HCT116 (cell line): ENCODE data around the gene TNIK. TPM values are rescaled to one million over a fixed set of nuclear protein-coding genes. Genes with fewer than 3 reads are reported as not detected.

Experiments used
- ATAC-seq: fragments of 200-7000 bp; cut with Tn5 transposase; 2 replicates; pipeline ENCODE4 v1.9.1; 2020; ENCODE audit warnings: mild to moderate bottlenecking, moderate library complexity
- BruUV-seq: library from RNA; stranded (reverse); fragments of 400-500 nt; replicated peaks from 2 replicates; lab custom pipeline; 2021; lab: Mats Ljungman, UMichigan
- CTCF ChIA-PET: fragments of 300-600 bp; sonication (Branson Sonifier 250); formaldehyde crosslinking; loops from one replicate; lab custom pipeline; 2021; ENCODE audit warnings: antibody characterized with exemption; lab: Charles Lee
- POLR2A ChIA-PET: fragments of 300-600, 350-600 bp; sonication (Branson Sonifier 250); formaldehyde crosslinking; loops from one replicate; lab custom pipeline; 2021; ENCODE audit warnings: antibody characterized with exemption; lab: Charles Lee
- RAD21 ChIA-PET, 2 experiments: fragments of 300-600 bp; sonication (Branson Sonifier 250); formaldehyde crosslinking; loops; one replicate each; lab custom pipeline; 2023; ENCODE audit warnings: low total read pairs in 2 of 2; ENCODE audit not compliant: uncharacterized antibody in 2 of 2, unreplicated experiment in 2 of 2, low non-redundant PET in 1 of 2; lab: Charles Lee
- DNase-seq: peaks from one replicate; pipeline ENCODE4 v3.0.0-alpha.2; 2010; ENCODE audit warnings: low read depth, low spot score
- H2AFZ ChIP-seq: fragments of 200-600 bp; shearing (Covaris generic), sonication (generic); 2 replicates; pipeline ENCODE4 v1.6.1; 2017; ENCODE audit warnings: low read depth, mixed run types, mixed read lengths, antibody characterized with exemption, low read length; ENCODE audit not compliant: poor library complexity, severe bottlenecking
- H3K27ac ChIP-seq: 2 replicates; pipeline ENCODE4 v1.5.1; 2012; ENCODE audit warnings: low read depth, low read length
- H3K27me3 ChIP-seq: fragments of 200-600 bp; sonication (generic); 2 replicates; pipeline ENCODE4 v1.6.1; 2016; ENCODE audit warnings: mixed run types, low read length, mixed read lengths; ENCODE audit not compliant: insufficient read depth
- H3K36me3 ChIP-seq, 2 experiments: fragments of 200-500 bp in 1 of 2; fragments of 200-600 bp in 1 of 2; sonication (Bioruptor generic) in 1 of 2; sonication (generic) in 1 of 2; 2 replicates each; pipeline versions ENCODE4 v1.5.1 to v1.6.1; 2014 to 2016; ENCODE audit warnings: low read length in 2 of 2, inconsistent platforms in 1 of 2, mixed read lengths in 1 of 2, mixed run types in 1 of 2; ENCODE audit not compliant: insufficient read depth in 2 of 2, control insufficient read depth in 1 of 2
- H3K4me1 ChIP-seq, 2 experiments: fragments of 200-600 bp in 1 of 2; sonication (generic) in 1 of 2; 2 replicates each; pipeline versions ENCODE4 v1.5.1 to v1.6.1; 2012 to 2017; ENCODE audit warnings: low read length in 2 of 2, inconsistent platforms in 1 of 2, mild to moderate bottlenecking in 1 of 2, mixed read lengths in 1 of 2, mixed run types in 1 of 2, moderate library complexity in 1 of 2; ENCODE audit not compliant: insufficient read depth in 2 of 2, control insufficient read depth in 1 of 2
- H3K4me2 ChIP-seq: fragments of 200-600 bp; sonication (generic); 2 replicates; pipeline ENCODE4 v1.6.1; 2017; ENCODE audit warnings: mixed run types, low read length, mixed read lengths
- H3K4me3 ChIP-seq, 2 experiments: fragments of 200-600 bp in 1 of 2; sonication (generic) in 1 of 2; replicated peaks in 1 of 2; 2 replicates each; pipeline ENCODE4 v1.5.1; 2011 to 2016; ENCODE audit warnings: low read length in 2 of 2, control low read depth in 1 of 2, low read depth in 1 of 2, mild to moderate bottlenecking in 1 of 2, mixed read lengths in 1 of 2, mixed run types in 1 of 2
- H3K79me2 ChIP-seq: fragments of 200-600 bp; sonication (generic); 2 replicates; pipeline ENCODE4 v1.6.1; 2017; ENCODE audit warnings: mild to moderate bottlenecking, mixed run types, low read length, moderate library complexity, mixed read lengths; ENCODE audit not compliant: insufficient read depth
- H3K9ac ChIP-seq: fragments of 200-600 bp; sonication (generic); 2 replicates; pipeline ENCODE4 v1.6.1; 2016; ENCODE audit warnings: low read length, mixed read lengths
- H3K9me2 ChIP-seq: fragments of 200-600 bp; sonication (generic), shearing (Covaris generic); 2 replicates; pipeline ENCODE4 v1.6.1; 2017; ENCODE audit warnings: mixed run types, mild to moderate bottlenecking, moderate library complexity; ENCODE audit not compliant: insufficient read depth
- H3K9me3 ChIP-seq, 2 experiments: fragments of 200-500 bp in 1 of 2; fragments of 200-600 bp in 1 of 2; sonication (Bioruptor generic) in 1 of 2; sonication (generic) in 1 of 2; 2 replicates each; pipeline ENCODE4 v1.6.1; 2014 to 2017; ENCODE audit warnings: low read length in 2 of 2, mixed read lengths in 2 of 2, inconsistent platforms in 1 of 2, low read depth in 1 of 2, mild to moderate bottlenecking in 1 of 2, mixed run types in 1 of 2, moderate library complexity in 1 of 2; ENCODE audit not compliant: control insufficient read depth in 1 of 2, insufficient read depth in 1 of 2
- H4K20me1 ChIP-seq: fragments of 200-600 bp; sonication (generic), shearing (Covaris generic); 2 replicates; pipeline ENCODE4 v1.6.1; 2017; ENCODE audit warnings: mixed run types, mild to moderate bottlenecking, moderate library complexity; ENCODE audit not compliant: insufficient read depth
- CBX3 ChIP-seq: IDR thresholded peaks from 2 replicates; pipeline ENCODE4 v1.6.1; 2012; ENCODE audit warnings: low read depth
- CEBPB ChIP-seq: IDR thresholded peaks from 2 replicates; pipeline ENCODE4 v1.6.1; 2012; ENCODE audit warnings: low read depth
- CTCF ChIP-seq, 3 experiments: fragments of 200-600 bp in 1 of 3; sonication (generic) in 1 of 3; IDR thresholded peaks in 2 of 3; conservative IDR thresholded peaks in 1 of 3; 2 replicates each; pipeline ENCODE4 v1.5.1; 2012 to 2017; ENCODE audit warnings: low read depth in 2 of 3, low read length in 2 of 3, antibody characterized with exemption in 1 of 3, borderline replicate concordance in 1 of 3, control low read depth in 1 of 3, mild to moderate bottlenecking in 1 of 3, mixed read lengths in 1 of 3, mixed run types in 1 of 3, moderate library complexity in 1 of 3; ENCODE audit not compliant: insufficient read depth in 1 of 3
- EGR1 ChIP-seq: IDR thresholded peaks from 2 replicates; pipeline ENCODE4 v1.6.1; 2012; ENCODE audit warnings: low read depth
- ELF1 ChIP-seq: IDR thresholded peaks from 2 replicates; pipeline ENCODE4 v1.6.1; 2012; ENCODE audit warnings: low read depth, borderline replicate concordance
- EZH2 ChIP-seq: fragments of 200-600 bp; sonication (generic); IDR thresholded peaks from 2 replicates; pipeline ENCODE4 v1.6.1; 2017; ENCODE audit warnings: antibody characterized with exemption, mixed run types
- EZH2phosphoT487 ChIP-seq: fragments of 200-600 bp; IDR thresholded peaks from 2 replicates; pipeline ENCODE4 v1.6.1; 2018; ENCODE audit warnings: antibody characterized with exemption, borderline replicate concordance
- FOSL1 ChIP-seq: IDR thresholded peaks from 2 replicates; pipeline ENCODE4 v1.6.1; 2012; ENCODE audit warnings: low read depth
- JUND ChIP-seq: IDR thresholded peaks from 2 replicates; pipeline ENCODE4 v1.6.1; 2012
- POLR2A ChIP-seq: IDR thresholded peaks from 2 replicates; pipeline ENCODE4 v1.7.0; 2011; ENCODE audit warnings: borderline replicate concordance; ENCODE audit not compliant: insufficient read depth, insufficient read length; ENCODE audit errors: extremely low read depth
- POLR2AphosphoS5 ChIP-seq: IDR thresholded peaks from 2 replicates; pipeline ENCODE4 v1.6.1; 2011; ENCODE audit warnings: mild to moderate bottlenecking, low read depth, low read length, moderate library complexity
- RAD21 ChIP-seq: IDR thresholded peaks from 2 replicates; pipeline ENCODE4 v1.6.1; 2012; ENCODE audit warnings: low read depth, mild to moderate bottlenecking
- REST ChIP-seq: IDR thresholded peaks from 2 replicates; pipeline ENCODE4 v1.6.1; 2012; ENCODE audit warnings: low read depth
- SIN3A ChIP-seq: IDR thresholded peaks from 2 replicates; pipeline ENCODE4 v1.6.1; 2012; ENCODE audit warnings: low read depth
- SRF ChIP-seq: IDR thresholded peaks from 2 replicates; pipeline ENCODE4 v1.6.1; 2012; ENCODE audit warnings: low read depth
- TCF7L2 ChIP-seq: IDR thresholded peaks from 2 replicates; pipeline ENCODE4 v1.7.0; 2011; ENCODE audit warnings: borderline replicate concordance, inconsistent platforms; ENCODE audit not compliant: insufficient read depth, insufficient read length; ENCODE audit errors: extremely low read depth
- YY1 ChIP-seq: IDR thresholded peaks from 2 replicates; pipeline ENCODE4 v1.6.1; 2011; ENCODE audit warnings: low read length, low read depth, moderate library complexity, mild to moderate bottlenecking; ENCODE audit not compliant: insufficient replicate concordance; ENCODE audit errors: extremely low read depth
- ZFX ChIP-seq: fragments of 450-650 bp; IDR thresholded peaks from 2 replicates; pipeline ENCODE4 v1.6.1; 2017
- intact Hi-C: fragments of 100-400 bp; cut with micrococcal nuclease; formaldehyde crosslinking; loops from 2 replicates; pipeline ENCODE4 v1.10.0; 2022
- total RNA-seq: library from RNA; stranded (reverse); gene quantifications from one replicate; pipeline ENCODE4 v1.2.1, GENCODE V29; 2021; ENCODE audit not compliant: unreplicated experiment
- TF ChIP-seq, protein P1 (sequence below): IDR thresholded peaks from 2 replicates; pipeline ENCODE4 v1.6.1; 2011; ENCODE audit warnings: mild to moderate bottlenecking, low read length, moderate library complexity; ENCODE audit not compliant: insufficient replicate concordance; ENCODE audit errors: extremely low read depth
- TF ChIP-seq, protein P2 (sequence below): IDR thresholded peaks from 2 replicates; pipeline ENCODE4 v1.6.1; 2012

The TNIK gene
- total RNA-seq, 1 experiment from 2014 or later = 24.1 TPM

DNA sequence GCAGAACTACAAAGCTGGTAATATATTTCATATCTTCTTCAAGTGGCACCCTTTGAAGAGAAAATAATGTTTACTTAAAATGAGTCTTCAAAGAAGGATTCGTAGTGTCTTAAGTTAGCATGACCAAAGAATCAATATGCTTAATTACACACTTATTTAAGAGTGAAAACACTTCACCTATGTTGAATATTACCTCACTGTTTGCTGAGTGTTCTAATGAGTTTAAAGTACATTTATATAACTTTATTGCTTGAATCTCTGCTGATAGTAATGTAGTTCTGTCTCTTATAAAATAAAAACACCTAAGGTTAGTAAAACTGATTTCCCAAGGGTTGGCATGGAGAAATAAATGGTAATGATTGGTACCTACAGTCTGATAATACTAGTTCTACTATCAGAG, 290.3 kb downstream of the TNIK start:
- DNase-seq (no peak), ATAC-seq (no peak)
- intact Hi-C loops = loop anchor here (10.0 kb wide), 1 partner anchor 115 kb away; no protein-coding TSS in a partner anchor
- H3K27ac ChIP-seq = no peak overlapping the region
- H2AFZ ChIP-seq = no peak overlapping the region
- ChIA-PET CTCF (interaction anchor here (0.7 kb wide), 1 partner anchor 370 kb away, joined by 3 read pairs; no protein-coding TSS in a partner anchor), RAD21 (no interaction called here), POLR2A (no interaction called here)
- H3K27me3 ChIP-seq = no peaks in the 10 kb centered on the region
- BruUV-seq = no TSS peak
- no peak overlapping the region for H3K4me3 ChIP-seq
- no peaks in the 10 kb centered on the region for H3K9me2 ChIP-seq
- H3K79me2 ChIP-seq = no peaks in the 10 kb centered on the region
- no peak overlapping the region for H3K9ac ChIP-seq
- no peaks in the 10 kb centered on the region for H3K9me3 ChIP-seq
- H3K4me1 ChIP-seq = peaks cover 0 to 10% of the 10 kb centered on the region in 2 experiments; a peak in 1 of 4 replicates
- H3K4me2 ChIP-seq = no peak overlapping the region
- H3K36me3 ChIP-seq = no peaks in the 10 kb centered on the region
- TF ChIP-seq CEBPB = no peak
- TF ChIP-seq, protein P1, sequence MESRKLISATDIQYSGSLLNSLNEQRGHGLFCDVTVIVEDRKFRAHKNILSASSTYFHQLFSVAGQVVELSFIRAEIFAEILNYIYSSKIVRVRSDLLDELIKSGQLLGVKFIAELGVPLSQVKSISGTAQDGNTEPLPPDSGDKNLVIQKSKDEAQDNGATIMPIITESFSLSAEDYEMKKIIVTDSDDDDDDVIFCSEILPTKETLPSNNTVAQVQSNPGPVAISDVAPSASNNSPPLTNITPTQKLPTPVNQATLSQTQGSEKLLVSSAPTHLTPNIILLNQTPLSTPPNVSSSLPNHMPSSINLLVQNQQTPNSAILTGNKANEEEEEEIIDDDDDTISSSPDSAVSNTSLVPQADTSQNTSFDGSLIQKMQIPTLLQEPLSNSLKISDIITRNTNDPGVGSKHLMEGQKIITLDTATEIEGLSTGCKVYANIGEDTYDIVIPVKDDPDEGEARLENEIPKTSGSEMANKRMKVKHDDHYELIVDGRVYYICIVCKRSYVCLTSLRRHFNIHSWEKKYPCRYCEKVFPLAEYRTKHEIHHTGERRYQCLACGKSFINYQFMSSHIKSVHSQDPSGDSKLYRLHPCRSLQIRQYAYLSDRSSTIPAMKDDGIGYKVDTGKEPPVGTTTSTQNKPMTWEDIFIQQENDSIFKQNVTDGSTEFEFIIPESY = no peak
- no peak for TF ChIP-seq POLR2AphosphoS5
- no peak for TF ChIP-seq ELF1
- TF ChIP-seq CTCF (IDR thresholded peaks at IDR 0.05 in 2 of 3, conservative IDR thresholded peaks at IDR 0.05 in 1 of 3; ENCODE audit: borderline replicate concordance in 1 of 3, insufficient read depth in 1 of 3, low read depth in 2 of 3, low read length in 2 of 3) = no peak
- TF ChIP-seq SIN3A = no peak
- TF ChIP-seq ZFX = no peak
- TF ChIP-seq EZH2phosphoT487 = no peak
- no peak for TF ChIP-seq POLR2A
- no peak for TF ChIP-seq FOSL1
- TF ChIP-seq CBX3 = no peak
- no peak for TF ChIP-seq SRF
- no peak for TF ChIP-seq YY1
- no peak for TF ChIP-seq EZH2
- TF ChIP-seq REST = no peak
- TF ChIP-seq JUND = no peak
- TF ChIP-seq EGR1 = no peak
- no peak for TF ChIP-seq TCF7L2
- TF ChIP-seq RAD21 = no peak
- TF ChIP-seq, protein P2, sequence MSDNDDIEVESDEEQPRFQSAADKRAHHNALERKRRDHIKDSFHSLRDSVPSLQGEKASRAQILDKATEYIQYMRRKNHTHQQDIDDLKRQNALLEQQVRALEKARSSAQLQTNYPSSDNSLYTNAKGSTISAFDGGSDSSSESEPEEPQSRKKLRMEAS = no peak
- H4K20me1 ChIP-seq = no peaks in the 10 kb centered on the region
